SIG-M5 (cell line): ENCODE results near the gene NUMB.
"Not testable (repeated sequence)": the region's sequence is repeated elsewhere in the genome, so short reads cannot be mapped to it uniquely, and the experiment has no call there.

Experiments used
- DNase-seq: peaks from one replicate; lab custom pipeline; 2025; lab: John Stamatoyannopoulos, UW

Gene NUMB

DNA sequence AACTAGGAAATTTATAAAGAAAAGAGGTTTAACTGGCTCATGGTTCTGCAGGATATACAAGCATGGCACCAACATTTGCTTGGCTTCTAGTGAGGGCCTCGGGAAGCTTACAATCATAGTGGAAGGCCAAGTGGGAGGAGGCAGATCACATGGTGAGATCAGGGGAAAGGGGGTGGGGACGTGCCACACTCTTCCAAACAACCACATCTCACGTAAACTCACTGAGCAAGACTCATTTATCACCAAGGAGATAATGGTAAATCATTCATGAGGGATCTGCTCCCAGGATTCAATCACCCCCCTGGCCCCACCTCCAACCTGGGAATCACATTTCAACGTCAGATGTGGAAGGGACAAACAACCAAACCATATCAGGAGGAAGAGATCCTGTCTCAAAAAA lies 35.8 kb downstream of the NUMB start:
- DNase-seq = no peak

DNA sequence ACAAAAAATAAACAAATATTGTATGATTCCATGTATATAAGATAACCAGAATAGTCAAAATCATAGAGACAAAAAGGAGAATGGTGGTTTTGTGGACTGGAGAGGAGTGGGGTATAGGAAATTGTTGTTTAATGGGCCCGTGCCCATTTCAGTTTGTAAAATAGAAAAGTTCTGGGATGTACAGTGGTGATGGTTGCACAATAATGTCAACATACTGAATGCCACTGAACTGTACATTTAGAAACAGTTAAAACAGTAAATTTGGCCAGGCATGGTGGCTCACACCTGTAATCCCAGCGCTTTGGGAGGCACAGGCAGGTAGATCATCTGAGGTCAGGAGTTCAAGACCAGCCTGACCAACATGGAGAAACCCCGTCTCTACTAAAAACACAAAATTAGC lies 40.1 kb downstream of the NUMB start:
- no peak for DNase-seq

DNA sequence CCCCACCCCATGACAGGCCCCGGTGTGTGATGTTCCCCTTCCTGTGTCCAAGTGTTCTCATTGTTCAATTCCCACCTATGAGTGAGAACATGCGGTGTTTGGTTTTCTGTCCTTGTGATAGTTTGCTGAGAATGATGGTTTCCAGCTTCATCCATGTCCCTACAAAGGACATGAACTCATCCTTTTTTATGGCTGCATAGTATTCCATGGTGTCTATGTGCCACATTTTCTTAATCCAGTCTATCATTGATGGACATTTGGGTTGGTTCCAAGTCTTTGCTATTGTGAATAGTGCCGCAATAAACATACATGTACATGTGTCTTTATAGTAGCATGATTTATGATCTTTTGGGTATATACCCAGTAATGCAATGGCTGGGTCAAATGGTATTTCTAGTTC lies 52.1 kb downstream of the NUMB start:
- DNase-seq = not testable (repeated sequence)

DNA sequence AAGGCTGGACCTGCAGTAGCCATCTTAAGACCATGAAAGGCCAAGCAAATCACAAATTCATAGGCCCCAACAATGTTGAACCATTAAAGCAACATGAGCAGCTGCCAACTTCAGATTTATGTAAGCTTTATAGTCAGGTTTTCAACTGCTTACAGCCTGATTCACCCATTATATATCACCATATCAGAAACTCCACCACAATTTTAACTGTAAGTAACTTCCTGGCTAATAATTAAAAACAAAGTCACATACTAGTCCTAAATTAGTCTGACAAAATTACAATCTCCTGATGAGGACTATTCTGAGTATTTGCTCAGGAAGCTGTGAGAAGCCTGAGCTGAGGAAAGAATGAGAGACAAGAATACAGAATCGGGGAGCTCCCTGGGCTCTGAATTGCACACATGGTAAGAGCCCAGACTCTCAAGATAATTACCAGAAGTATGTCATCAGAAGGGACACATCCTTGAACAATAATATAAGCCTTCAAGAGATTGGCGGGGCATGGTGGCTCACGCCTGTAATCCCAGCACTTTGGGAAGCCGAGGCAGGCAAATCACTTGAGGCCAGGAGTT lies 55.1 kb downstream of the NUMB start:
- DNase-seq = no peak

DNA sequence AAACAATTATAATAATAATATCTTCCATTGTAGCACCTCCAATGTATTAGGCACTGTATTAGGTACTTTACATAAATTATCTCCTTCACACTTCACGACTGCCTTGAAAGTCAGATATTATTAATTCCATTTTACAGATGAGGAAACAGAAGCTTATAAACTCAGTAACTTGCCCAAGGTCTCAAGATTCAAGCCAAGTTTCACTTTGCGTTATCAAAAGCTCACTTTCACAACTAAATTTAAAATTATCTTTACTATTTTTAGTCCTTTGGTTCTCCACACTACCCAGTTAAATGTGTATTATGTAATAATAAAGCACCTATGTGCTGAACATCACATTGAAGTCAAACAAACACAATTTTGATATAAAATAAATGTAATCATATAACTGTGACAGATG lies 55.8 kb downstream of the NUMB start:
- no peak for DNase-seq

DNA sequence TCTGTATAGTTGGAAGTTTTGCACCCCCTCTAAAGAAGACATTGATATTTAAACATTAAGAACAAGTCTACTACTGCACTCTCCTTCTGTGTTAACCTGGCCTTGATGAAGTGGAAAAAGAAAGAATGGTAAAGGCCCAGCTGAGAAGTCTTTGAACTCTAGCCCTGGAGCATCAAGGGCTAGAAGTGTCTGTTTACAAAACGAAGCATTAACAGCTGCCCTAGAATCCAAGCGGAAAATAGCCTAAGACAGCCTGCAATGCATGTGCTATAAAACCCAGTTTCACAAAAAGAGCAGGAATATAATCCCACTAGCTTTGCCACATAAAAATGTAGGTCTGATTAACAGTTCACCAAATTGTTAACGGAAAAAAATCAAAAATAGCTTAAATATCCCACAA lies 60.5 kb downstream of the NUMB start:
- no peak for DNase-seq

DNA sequence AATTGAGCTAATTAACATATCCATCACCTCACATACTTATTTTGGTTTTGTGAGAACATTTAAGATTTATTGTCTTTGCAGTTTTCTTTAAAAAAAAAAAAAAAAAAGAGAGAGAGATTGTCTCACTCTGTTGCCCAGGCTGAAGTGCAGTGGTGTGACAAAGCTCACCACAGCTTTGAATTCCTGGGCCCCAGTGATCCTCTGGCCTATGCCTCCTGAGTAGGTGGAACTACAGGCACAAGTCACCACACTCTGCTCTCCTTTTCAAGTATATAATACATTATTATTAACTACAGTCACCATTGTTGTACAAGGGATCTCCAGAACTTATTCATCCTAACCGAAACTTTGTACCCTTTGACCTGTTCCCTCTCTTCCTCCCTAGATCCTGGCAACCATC lies 64.0 kb downstream of the NUMB start:
- DNase-seq = no peak

DNA sequence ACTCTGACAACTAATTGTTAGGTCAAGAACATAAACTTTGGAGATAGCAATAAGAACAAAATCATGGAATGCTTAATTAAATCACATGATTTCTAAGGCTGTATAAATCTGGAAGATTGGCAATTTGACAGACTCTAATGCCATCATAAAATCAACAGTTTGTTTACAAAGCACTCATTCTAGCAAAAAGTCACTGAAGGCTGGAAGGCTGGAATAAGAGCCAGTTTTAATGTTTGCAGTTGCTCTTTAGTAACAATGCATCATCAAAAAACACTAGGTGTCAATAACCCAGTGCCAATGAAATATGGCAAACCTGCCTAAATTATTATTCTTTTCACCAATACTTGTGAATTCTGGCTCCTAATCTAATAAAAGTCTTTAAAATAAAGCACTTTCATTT lies 65.0 kb downstream of the NUMB start:
- DNase-seq = no peak

DNA sequence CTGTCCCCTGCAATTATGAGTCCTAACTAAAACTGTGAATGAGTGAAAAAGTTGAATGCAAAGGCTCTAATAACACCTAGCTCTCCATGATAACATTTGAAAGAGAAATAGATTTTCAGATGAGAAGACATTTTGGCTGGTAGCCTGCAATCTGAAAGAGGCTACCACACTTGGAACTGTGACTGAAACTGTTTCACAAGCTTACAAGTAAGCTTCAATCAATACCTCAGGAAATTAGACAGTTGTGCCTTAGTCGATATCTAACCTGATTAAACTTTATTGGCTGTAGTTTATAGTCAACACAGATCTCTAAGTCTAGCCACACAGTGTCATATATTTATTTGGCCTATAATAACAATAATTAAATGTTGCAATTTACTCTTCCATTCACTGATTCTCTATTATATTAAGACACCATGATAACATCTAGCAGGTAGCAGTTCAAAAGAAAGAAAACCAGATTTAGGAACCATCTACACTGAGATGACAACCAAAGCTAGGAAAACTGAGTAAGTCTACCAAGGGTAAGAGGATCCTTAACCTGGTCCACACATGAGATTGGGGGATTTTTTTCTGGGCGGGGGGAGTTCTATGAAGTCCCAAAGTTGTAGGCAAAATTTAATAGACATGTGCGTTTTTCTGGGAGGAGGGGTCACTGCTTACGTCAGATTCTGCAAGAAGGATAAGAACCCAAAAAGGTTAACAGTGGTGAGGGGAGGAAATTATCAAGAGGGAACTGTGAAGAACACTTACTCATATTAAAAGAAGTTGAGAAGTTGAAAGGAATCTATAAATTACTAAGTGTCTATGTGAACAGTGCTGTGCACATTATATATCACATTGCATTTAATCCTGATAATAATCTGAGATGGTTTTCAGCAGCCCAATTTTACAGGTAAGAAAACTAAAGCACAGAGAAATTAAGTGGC lies 65.8 kb downstream of the NUMB start:
- no peak for DNase-seq

DNA sequence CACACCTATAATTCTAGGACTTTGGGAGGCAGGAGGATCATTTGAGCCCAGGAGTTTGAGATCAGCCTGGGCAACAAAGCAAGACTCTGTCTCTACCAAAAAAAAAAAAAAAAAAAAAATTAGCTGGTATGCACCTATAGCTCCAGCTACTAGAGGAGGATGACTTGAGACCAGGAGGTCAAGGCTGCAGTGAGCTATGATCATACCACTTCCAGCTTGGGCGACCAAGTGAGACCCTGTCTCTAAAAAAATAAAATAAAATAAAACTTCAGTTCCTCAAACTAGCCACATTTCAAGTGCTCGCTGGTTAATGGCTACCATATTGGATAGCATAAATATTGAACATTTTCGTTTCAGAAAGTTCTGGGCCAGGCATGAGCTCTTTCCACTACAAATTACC lies 70.5 kb downstream of the NUMB start:
- not testable (repeated sequence) for DNase-seq

DNA sequence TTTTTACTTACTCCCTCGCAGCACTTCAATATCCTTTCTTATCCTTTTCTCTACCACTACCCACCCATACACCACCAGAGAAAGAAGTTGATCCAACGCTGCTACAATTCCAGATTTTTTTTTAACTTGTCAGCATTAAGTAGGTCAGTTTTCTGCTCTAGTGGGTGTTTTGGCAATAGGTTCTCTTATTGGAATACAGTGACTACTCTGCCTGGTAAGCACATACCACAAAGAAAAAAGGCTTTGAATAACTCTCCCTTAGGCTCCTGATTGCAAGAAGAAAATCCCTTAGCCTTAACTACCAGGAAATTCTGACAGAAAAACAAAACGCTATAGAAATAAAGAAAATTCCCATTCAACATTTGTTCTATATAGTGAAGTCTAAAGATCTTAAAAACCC lies 72.0 kb downstream of the NUMB start:
- no peak for DNase-seq

DNA sequence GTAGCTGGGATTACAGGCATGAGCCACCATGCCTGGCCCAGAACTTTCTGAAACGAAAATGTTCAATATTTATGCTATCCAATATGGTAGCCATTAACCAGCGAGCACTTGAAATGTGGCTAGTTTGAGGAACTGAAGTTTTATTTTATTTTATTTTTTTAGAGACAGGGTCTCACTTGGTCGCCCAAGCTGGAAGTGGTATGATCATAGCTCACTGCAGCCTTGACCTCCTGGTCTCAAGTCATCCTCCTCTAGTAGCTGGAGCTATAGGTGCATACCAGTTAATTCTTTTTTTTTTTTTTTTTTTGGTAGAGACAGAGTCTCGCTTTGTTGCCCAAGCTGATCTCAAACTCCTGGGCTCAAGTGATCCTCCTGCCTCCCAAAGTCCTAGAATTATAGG lies 73.3 kb downstream of the NUMB start:
- not testable (repeated sequence) for DNase-seq

DNA sequence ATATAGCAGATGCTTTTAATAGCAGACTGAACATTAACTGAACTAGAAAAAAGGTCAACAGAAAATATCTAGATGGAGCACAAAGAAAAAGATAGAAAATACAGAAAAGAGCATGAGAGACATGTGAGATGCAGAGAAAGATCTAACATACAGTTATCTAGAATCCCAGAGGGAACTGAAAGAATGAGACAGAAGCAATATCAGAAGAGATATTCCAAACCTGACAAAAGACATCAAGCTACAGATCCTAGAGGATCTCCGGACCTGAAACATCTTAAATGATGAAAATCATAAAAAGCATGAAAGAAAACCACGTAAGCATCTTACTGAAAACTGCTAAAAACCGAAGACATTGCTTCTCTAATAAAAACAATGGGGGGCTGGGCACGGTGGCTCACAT lies 75.0 kb downstream of the NUMB start:
- no peak for DNase-seq

DNA sequence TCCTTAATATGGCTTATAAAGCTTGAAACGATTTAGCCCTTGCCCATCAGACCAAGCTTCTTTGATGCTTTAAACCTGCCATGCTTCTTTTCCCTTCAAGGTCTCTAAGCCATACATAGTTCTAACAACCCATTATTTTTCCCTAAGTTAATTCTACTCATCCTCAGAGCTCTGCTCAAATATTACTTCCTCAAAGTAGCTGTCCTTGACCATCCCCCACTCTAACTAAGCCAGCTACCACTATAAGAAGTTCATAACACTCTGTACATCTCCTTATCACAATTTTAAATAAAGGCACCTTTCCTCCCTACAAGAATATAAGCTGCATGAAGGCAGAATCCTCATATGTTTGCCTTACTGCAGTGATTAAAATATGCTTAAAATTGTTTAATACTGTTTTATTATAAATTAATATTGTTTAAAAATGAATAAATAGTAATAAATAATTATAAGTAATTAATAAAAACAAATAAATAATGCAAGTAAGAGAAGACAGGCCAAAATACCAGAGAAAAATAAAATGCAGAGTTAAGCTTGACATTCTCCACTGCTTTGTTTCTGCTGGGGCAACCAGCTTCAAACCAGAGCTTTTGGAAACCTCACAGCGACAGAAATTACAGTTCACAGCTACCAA lies 76.8 kb downstream of the NUMB start:
- DNase-seq = no peak

DNA sequence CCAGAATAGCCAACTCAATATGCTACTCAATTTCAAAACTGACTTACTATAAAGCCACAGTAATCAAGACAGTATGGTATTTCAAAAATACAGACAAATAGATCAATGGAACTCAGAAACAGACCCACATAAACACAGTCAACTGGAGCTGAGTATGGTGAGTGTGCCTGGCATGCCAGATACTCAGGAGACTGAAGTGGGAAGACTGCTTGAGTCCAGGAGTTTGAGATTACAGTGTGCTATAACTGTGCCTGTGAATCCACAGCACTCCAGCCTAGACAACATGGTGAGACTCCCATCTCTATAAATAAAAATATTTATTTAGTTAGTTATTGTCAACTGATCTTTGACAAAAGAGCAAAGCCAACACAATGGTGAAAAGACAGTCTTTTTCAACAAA lies 81.8 kb downstream of the NUMB start:
- no peak for DNase-seq

DNA sequence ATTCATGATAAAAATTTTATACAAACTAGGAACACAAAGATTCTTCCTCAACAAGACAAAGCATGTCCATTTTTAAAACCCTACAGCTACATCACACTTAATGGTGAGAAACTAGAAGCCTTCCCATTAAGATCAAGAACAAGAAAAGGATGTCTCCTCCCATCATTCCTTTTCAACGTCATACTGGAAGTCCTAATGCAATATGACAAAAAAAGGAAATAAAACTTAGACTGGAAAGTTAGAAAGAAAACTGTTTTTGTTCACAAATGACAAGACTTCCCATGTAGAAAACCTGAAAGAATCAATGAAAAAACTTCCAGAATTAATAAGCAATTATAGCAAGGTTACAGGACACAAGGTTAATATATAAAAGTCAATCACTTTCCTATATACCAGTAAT lies 82.5 kb downstream of the NUMB start:
- DNase-seq = no peak

DNA sequence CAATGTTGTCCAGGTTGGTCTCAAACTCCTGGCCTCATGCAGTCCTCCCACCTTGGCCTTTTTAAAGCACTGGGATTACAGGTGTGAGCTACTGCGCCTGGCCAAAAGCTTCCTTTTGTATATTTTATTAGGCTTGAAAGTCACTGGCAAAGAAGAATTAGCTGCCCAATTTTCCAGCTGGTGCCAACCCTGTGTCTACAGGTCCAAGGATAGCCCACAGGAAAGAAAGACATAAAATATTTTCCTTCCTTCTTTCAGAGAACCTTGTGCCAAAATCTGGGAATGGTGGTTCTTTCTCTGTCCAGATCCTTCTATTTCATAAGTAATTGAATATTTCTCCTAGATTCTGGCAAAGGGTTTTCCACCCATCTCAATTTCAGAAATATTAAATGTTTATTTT lies 84.1 kb downstream of the NUMB start:
- no peak for DNase-seq

DNA sequence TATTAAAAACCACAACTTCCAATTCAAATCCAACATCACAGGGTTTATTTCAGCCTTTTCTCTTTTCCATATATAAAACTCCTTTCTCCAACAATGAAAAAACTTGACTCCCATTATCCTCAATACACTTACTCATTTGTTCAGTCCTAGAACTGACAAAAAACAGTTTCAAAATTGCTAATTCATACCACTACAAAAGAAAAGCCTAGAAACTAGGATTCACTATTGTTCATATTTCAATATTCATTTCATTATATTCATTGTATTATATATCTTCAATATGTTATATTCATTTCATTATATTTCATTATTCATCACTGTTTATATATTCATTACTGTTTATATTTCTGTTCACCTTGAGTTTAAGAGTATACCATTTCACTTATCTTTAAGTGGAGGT lies 85.8 kb downstream of the NUMB start:
- no peak for DNase-seq

DNA sequence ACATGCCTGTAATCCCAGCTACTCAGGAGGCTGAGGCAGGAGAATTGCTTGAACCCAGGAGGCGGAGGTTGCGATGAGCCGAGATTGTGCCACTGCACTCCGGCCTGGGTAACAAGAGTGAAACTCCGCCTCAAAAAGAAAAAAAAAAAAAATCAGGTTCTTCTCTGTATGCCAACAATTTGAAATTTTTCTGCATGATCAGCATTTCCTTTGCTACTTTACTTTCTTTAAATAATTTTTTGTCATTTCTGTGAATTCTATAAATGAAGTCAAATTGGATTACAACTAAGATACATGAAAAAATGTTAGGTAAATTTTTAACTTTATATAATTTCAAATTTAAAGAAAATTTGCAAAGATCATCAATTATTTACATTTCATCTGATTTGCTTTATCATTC lies 87.8 kb downstream of the NUMB start:
- DNase-seq = no peak

DNA sequence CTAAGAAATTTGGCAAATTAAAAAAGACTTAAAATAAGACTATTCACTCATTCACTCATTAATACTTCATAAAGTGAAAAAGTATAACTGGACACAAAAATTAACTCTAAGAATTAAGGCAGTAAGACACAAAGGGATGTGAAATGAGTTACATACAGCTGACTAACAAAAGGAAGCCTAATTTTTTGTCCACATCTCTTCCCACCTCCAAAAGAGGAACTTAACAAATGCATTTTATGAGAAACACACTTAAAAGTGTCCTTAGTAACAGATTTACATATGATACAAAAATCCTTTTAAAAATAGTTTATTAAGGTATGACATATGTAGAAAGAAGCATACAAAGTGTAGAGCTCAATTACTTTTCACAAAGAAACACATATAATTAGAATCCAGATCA lies 88.9 kb downstream of the NUMB start:
- DNase-seq = no peak

DNA sequence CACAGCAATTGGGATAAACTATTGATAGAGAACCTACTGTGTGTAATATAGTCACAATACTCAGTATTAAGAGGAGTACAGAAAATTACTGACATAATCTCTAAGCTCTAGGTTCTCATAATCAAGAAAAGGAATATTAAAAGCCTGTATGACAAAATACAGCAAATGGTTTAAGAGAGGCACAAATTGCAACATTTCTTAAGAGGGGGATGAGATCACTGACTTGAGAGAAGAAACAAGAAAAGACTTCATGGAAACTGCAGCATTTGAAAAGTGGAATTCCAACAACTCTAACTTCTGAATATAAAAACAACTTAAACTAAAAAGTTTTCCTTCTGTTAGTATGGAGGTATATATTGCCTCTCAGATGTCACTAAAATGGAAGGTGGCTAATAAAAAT lies 89.7 kb downstream of the NUMB start:
- DNase-seq = no peak

DNA sequence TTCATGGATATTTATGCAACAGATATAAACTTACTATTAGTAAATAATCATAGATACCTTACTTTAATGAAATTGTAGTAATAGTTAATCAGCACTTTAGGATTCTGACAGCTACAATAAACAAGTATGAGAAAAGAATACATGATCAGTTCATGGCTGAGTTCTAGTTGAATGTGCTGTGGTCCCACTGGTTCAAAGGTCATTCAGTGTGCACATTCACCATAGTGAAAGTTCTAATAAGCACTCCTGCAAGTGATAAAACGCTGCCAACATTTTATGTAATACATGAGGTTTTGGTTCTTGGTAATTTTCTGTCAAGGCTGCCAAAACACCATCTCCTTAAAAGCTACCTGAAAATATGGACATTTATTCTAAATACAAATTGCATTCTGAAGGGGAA lies 92.6 kb downstream of the NUMB start:
- no peak for DNase-seq

DNA sequence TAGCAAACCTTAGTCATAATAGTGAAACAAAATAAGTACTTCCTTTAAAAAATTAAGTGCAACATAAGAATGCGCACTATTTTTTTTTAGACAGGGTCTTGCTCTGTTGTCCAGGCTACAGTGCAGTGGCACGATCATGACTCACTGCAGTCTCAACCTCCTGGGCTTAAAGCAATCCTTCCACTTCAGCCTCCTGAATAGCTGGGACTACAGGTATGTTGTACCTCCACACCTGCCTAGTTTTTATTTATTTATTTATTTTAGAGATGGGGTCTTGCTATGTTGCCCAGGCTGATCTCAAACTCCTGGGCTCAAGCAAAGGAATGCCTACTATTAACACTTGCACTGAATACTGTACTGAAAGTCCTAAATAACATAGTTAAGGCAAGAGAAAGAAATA lies 93.8 kb downstream of the NUMB start:
- DNase-seq = no peak
